Neural progenitor cell (in vitro differentiated cells): ENCODE measurements around the gene KLHL26.

Source experiments
- CTCF ChIP-seq: fragments of 200-600 bp; sonication (generic); IDR thresholded peaks from 2 replicates; pipeline ENCODE4 v1.5.1; 2017; ENCODE audit warnings: antibody characterized with exemption, mild to moderate bottlenecking
- EZH2 ChIP-seq: fragments of 200-600 bp; sonication (generic); IDR thresholded peaks from 2 replicates; pipeline ENCODE4 v1.6.1; 2017; ENCODE audit warnings: antibody characterized with exemption, mild to moderate bottlenecking, moderate library complexity
- EZH2phosphoT487 ChIP-seq: fragments of 200-600 bp; sonication (generic); IDR thresholded peaks from 2 replicates; pipeline ENCODE4 v1.6.1; 2017; ENCODE audit warnings: antibody characterized with exemption

GRCh38 chr19:18657590-18658365, 20.9 kb downstream of the KLHL26 start:
- TF ChIP-seq EZH2: no peak
- no peak for TF ChIP-seq EZH2phosphoT487
- TF ChIP-seq CTCF: no peak
